Measurements from ENCODE around the gene FAM78A.
"Not testable (repeated sequence)": the region's sequence is repeated elsewhere in the genome, so short reads cannot be mapped to it uniquely, and the experiment has no call there.

FAM78A gene

DNA sequence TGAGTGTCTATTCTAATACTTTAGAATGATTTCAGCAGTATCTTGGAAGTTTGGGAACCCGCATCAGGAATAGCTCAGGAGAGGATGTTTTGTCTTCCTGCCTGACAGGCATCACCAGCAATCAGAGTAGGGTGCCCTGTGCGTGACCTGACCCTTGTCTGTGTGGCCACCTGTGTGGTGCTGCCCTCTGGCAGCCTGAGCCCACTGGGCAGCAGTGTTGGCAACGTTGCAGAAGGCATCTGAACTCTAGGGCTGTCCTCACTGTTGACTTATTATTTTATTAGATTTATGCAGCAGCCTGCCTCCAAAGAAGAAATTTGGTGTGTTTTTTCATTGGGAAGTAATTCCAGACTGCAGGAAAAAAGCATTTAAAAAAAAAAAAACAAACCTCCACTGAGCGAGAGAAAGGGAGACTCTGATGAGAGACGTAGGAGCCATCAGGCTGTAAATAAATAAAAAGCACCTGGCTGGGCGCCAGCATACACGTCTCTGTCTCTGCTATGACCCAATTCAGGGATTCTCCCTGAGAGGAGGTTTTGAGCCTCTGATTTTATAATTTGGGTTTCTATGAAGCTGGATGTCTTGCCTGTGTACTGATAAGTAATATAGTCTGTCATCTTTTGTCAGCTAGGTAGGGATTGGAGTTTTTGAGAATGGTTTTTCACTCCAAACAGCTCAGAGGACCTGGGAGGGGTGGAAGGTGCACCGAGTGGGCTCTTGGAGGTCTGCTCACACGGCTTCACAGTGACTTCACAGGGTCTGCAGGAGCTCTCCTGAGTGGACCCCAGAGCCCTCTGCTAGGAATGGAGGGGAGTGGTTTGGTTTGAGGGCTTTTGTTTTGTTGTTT lies 49.0 kb downstream of the FAM78A start:
- H3K27ac ChIP-seq: peak overlapping the region in 6 of 21 experiments; percentile 5 to 76 (median 32)
- peak overlapping the region in 1 of 7 experiments; percentile 3 for H3K4me3 ChIP-seq

- no peak overlapping the region for H3K27ac ChIP-seq
- H3K4me3 ChIP-seq: no peak overlapping the region
Measured at GRCh38 chr9:131226226-131226625, 50.1 kb downstream of the FAM78A start.

GRCh38 chr9:131222460-131222859 lies 53.9 kb downstream of the FAM78A start:
- Histone ChIP-seq H3K4me3 (no peak overlapping the region), H3K27ac (no peak overlapping the region)

DNA sequence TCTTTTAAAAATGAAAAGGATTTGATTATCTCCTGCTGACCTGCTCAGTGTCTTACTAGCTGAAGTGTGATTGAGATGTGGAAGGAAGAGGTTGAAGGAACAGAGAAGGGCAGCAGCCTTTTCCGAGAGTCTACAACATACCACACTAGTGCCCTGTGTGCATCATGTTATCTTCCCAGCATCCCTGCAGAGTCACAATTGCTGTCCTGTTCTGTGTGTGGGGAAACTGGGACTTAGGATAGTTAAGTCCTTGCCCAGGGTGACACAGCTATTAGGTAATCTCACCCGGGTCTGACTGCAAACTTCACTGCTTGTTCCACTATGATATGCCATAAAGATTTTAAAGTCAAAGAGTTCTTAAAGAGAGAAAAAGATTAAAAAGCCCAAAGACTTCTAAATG lies 55.8 kb downstream of the FAM78A start:
- Histone ChIP-seq H3K4me3 (no peak overlapping the region), H3K27ac (no peak overlapping the region)

DNA sequence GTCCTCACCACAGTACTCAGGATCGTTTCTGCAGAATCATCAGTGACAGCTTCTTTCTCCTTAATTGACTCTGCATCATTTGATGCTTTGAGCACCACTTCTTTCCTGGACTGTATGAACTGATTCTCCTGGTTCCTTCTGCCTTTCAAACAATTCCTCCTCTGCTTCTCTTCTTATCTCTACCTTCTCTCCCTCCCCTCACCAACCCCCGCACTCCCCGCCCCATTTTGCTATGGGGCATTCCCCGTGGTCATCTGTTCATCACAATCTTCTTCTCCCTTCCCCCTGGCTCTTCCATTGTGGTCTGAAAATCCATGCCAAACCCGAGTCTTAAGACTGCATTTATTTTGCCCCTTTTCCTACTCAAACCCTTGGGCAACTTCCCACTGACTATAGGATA lies 57.9 kb downstream of the FAM78A start:
- Histone ChIP-seq H3K27ac (no peak overlapping the region), H3K4me3 (no peak overlapping the region)

DNA sequence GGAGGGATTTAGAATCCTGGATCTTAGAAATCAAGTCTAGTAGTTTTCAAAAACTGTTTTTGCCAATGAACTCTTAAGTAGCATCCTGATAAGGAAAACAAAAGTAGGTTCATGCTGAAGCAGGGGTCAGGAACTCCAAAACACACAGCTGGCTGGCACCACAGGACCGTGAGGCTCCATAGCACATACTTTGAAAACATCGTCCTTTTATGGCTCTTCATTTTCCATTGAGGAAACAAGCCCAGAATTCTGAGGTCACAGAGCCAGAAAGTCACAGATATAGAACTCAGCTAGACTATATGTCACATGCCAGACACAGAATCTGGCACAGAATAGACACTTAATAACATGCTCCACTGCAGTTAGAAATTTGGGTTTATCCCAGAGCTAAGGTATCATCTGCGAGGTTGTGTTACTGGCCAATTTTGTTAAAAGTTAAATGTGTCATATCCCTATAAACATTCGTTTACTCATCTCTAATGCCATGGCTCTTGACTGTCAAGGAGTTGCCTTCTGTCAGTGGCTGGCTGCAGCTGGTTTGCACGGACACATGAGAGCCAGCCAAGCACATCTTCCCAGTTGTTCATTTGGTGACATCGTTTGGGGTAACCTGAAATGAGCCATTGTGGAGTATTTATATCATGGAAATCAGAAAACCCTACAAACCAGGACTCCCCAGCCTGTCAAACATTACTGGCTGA lies 58.8 kb downstream of the FAM78A start:
- Histone ChIP-seq H3K4me3 (no peak overlapping the region), H3K27ac (no peak overlapping the region)

- Histone ChIP-seq H3K27ac (peak overlapping the region in 3 of 21 experiments; percentile 15 to 48 (median 21)), H3K4me3 (no peak overlapping the region)
Measured at GRCh38 chr9:131216806-131217205, 59.5 kb downstream of the FAM78A start.

DNA sequence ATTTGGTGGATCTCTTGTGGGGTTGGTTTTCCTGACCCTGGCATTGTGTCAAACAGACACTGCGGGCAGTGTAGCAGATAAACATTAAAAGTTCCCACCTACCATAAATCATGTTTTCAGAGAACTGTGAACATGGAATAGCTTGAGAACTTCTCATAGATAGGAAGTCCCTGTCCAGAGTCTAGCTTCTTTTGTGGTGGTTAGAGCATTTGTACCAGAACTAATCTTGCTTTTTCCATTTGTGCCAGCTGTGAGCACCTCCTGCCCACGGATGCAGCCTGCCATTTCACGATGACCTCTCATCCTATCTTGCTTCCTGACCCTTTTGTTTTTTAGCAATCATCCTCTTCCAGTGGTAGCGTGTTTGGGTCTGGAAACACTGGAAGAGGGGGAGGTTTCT lies 61.4 kb downstream of the FAM78A start:
- H3K4me3 ChIP-seq: no peak overlapping the region
- H3K27ac ChIP-seq: peak overlapping the region in 1 of 21 experiments; percentile 14

- Histone ChIP-seq H3K4me3 (no peak overlapping the region), H3K27ac (peak overlapping the region in 1 of 21 experiments; percentile 14)
Measured at GRCh38 chr9:131214286-131214856, 61.9 kb downstream of the FAM78A start.

DNA sequence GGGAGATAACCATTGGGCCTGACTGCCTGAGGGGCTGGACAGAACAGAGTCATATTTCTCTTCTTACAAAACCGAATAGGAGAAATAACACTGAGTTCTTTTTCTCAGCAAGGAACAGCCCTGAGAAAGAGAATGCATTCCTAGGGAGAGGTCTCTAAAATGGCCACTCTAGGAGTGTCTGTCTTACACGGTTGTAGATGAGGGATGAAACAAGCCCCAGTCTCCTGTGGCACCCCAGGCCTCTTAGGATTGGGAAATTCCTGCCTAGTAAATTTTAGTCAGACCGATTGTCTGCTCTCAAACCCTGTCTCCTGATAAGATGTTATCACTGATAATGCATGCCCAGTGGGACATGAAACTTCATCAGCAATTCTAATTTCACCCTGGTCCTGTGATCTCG lies 64.4 kb downstream of the FAM78A start:
- not testable (repeated sequence) for H3K27ac ChIP-seq, H3K4me3 ChIP-seq

Measured in skin epidermis (tissue), 12 donors.